Articular chondrocyte of knee joint (primary cell): ENCODE measurements around the gene PPP1R26. TPM values are rescaled to one million over a fixed set of nuclear protein-coding genes. Genes with fewer than 3 reads are reported as not detected.

Source experiments
- total RNA-seq: library from RNA; depleted of rRNA; stranded (reverse); fragments of >200 nt; gene quantifications from 2 replicates; pipeline ENCODE4 v1.2.3, GENCODE V29; 2012

Gene PPP1R26, protein sequence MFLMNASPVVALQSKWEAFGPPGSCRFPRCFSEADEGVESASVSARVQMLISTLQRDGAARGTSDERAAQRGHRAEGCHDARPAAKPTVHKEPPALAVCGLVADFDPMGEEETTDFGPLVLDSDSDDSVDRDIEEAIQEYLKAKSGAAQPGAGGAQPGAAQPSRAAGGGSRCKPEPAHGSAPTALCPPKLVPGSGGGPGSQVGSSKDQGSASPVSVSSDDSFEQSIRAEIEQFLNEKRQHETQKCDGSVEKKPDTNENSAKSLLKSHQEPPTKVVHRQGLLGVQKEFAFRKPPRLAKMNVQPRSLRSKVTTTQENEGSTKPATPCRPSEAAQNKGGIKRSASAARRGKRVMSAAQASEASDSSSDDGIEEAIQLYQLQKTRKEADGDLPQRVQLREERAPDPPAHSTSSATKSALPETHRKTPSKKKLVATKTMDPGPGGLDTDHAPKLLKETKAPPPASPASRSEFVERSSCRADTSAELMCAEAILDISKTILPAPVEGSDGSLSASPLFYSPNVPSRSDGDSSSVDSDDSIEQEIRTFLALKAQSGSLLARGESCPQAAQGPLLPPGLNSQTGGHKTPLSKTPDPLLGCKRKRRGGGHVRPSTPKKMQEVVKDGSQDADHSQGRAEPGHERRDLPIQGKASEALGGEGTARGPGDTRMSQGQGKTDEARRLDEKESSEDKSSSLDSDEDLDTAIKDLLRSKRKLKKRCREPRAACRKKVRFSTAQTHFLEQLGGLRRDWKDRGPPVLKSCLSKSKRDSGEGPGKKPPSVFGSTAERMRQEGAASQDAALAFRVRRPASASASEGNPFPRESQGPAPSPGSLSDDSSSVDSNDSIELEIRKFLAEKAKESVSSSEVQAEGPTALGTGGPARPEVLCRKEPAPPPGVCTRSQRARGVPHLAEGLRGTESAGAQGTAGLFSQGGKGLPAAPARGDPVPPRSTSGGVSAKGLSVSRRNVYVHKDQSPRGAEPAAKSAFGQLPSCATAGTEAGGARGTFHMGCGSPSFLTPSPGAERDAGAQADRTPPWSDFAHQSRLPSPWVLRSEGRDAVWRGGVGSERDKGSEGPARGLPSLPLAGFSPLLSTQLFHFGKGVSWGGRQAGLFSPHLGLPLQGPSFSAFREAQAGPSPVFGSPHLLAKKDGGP (N-terminal part only)
- total RNA-seq, result 6.3 and 6.5 TPM in 2 replicates

DNA sequence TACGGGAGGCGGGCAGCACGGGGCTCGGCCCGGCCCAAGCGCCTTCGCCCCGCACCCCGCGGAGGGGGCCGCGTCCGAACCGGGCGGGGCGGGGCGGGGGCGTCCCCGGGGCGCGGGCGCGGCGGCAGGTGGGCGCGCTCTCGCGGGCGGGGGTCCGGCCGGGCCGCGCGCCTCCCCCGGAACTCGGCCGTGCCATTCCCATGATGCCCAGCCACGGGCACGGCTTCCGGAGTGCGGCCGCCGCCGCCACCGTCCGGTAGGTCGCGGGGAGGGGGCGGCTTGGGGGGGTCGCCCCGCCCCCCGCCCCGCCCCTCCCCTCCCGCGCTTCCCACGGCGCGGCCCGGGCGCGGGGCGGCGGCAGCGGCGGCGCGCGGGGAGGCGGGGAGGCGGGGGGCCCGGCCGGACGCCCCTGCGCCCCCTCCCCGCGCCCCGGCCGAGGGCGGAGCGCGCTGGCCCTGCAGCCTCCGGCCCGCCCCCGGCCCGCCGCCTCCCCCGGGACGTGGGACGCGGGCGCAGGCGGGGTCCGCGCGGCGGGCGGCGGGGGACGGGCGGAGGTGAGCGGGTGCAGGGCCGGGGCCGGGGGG lies at the start of gene PPP1R26:
Gene PPP1R26, plus strand, starts transcription at position 314 of the 584 bp plus-strand sequence. CDS start 4,729 bp downstream, outside the sequence.

DNA sequence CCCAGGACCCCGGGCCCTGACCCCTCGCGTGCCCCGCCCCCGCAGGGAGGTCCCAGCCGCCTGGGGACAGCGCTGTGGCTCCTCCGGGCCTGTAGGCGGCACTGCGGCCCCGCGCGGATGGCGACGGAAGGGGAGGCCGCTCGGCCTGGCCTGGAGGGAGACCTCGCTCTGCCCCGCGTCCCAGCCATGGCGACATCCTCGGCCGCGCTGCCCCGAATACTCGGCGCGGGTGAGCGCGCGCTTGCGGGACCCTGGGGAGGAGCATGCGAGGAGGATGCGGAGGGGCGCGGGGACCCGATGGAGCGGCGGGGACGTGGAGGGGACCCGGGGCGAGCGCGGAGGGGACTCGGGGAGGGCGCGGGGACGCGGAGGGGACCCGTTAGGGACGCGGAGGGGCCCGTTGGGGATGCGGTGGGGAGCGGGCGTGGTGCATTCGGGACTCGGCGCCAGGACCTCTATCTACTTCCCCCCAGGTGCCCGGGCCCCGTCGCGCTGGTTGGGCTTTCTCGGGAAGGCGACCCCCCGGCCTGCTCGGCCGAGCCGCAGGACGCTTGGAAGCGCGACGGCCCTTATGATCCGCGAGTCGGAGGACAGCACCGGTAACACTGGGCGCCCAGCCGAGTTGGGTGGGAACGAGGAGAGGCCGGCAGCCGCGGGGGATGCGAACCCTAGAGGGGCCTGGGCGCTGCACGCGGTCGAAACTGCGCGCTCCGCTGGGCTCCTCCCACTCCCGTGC lies 21.1 kb downstream of the PPP1R26 start, which contains the start of gene MRPS2:
Gene MRPS2, plus strand, starts transcription at position 158 of the 736 bp plus-strand sequence. Its CDS starts 29 bp downstream, at position 187.

DNA sequence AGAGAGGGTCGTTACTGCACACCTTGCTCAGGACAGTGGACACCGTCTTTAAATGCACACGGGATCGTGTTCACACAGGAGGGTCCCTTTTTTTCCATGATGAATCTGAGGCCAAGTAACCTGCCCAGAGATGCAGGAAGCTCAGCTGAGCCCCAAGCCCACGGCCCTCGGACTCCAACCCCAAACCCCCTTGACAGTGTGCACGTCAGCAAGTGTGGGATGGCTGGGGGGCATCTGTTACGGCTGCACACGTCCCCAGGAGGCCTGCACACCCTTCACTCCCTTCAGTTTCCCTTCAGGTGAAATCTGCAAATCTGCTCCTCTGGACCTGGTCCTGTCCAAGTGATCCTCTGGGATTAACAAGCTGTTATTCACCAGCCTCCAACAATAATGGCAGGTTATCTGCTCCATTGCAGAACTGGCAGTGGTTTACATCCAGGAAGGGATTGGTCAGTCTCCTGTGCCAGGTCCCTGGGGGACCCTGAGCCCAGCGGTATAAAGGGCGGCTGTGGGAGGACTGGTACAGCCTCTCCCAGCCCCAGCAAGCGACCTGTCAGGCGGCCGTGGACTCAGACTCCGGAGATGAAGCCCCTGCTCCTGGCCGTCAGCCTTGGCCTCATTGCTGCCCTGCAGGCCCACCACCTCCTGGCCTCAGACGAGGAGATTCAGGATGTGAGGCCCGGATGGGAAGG lies 41.5 kb downstream of the PPP1R26 start, which contains the start of gene LCN1:
Gene LCN1, plus strand, starts transcription at position 525 of the 692 bp plus-strand sequence. Its CDS starts 58 bp downstream, at position 583.

Other genes with a start within 250 kb of the PPP1R26 start
- 17.6 and 17.7 TPM in 2 replicates for gene MRPS2, start 20.9 kb downstream of the PPP1R26 start, total RNA-seq
- not detected in 2 replicates for gene LCN1, start 41.7 kb downstream of the PPP1R26 start, total RNA-seq
- gene OBP2A, start 66.3 kb downstream of the PPP1R26 start, total RNA-seq, result not detected in 2 replicates
- gene PAEP, start 82.0 kb downstream of the PPP1R26 start, total RNA-seq, result not detected in 2 replicates
- not detected in 2 replicates for gene GLT6D1, start 159.8 kb downstream of the PPP1R26 start, total RNA-seq
- gene LCN9, start 183.5 kb downstream of the PPP1R26 start, total RNA-seq, result not detected in 2 replicates
- not detected in 2 replicates for gene SOHLH1, start 219.7 kb downstream of the PPP1R26 start, total RNA-seq
- not detected in 2 replicates for gene KCNT1, start 222.4 kb downstream of the PPP1R26 start, total RNA-seq